Uterus (tissue), 4 donors: Measurements from ENCODE around the gene DPM3. TPM values are rescaled to one million over a fixed set of nuclear protein-coding genes. Genes with fewer than 3 reads are reported as not detected.

Experiments
- DNase-seq, 2 donors: peaks; one replicate each; pipeline ENCODE4 v3.0.0-alpha.2; 2019 to 2020
- H3K27ac ChIP-seq, 2 donors: fragments of 200-600 bp; sonication (generic); 1 replicate in 1 of 2; 2 replicates in 1 of 2; pipeline ENCODE4 v1.5.1; 2016 to 2018
- H3K27me3 ChIP-seq, 2 donors: fragments of 200-600 bp; sonication (generic); one replicate each; pipeline ENCODE4 v1.5.1; 2018 to 2019; ENCODE audit warnings: control low read depth in 1 of 2
- H3K36me3 ChIP-seq, 2 donors: fragments of 200-600 bp; sonication (generic); one replicate each; pipeline ENCODE4 v1.5.1; 2019; ENCODE audit warnings: control low read depth in 1 of 2
- H3K4me1 ChIP-seq, 2 donors: fragments of 200-600 bp; sonication (generic); one replicate each; pipeline ENCODE4 v1.5.1; 2018 to 2019; ENCODE audit warnings: control low read depth in 1 of 2
- H3K4me3 ChIP-seq, 2 donors: fragments of 200-600 bp; sonication (generic); 1 replicate in 1 of 2; 2 replicates in 1 of 2; pipeline ENCODE4 v1.5.1; 2018 to 2019; ENCODE audit warnings: mild to moderate bottlenecking in 1 of 2
- H3K9me3 ChIP-seq, 2 donors: fragments of 200-600 bp; sonication (generic); one replicate each; pipeline ENCODE4 v1.5.1; 2019; ENCODE audit warnings: control low read depth in 1 of 2
- POLR2A ChIP-seq, 2 donors: fragments of 450-650 bp; IDR thresholded peaks; one replicate each; pipeline ENCODE4 v1.6.1; 2016; ENCODE audit warnings: antibody characterized with exemption in 2 of 2, mild to moderate bottlenecking in 1 of 2, moderate library complexity in 1 of 2
- intact Hi-C: fragments of 100-400 bp; cut with DNase I; formaldehyde crosslinking; loops from one replicate; pipeline ENCODE4 v1.15.1; 2023; ENCODE audit warnings: low total_unique reads
- total RNA-seq, 4 donors: library from RNA; depleted of rRNA in 3 of 4; stranded (reverse); fragments of >200 nt in 3 of 4; gene quantifications; one replicate each; pipeline versions ENCODE4 v1.1.0 to v1.2.4, GENCODE V29; 2014 to 2023
- TF ChIP-seq, protein P1 (sequence below), 4 experiments: fragments of 200-600 bp in 2 of 4; fragments of 450-650 bp in 2 of 4; sonication (generic) in 2 of 4; IDR thresholded peaks; one replicate each; pipeline ENCODE4 v1.5.1; 2016 to 2019; ENCODE audit warnings: antibody characterized with exemption in 4 of 4, mild to moderate bottlenecking in 2 of 4, moderate library complexity in 1 of 4
- donor health status: DM: yes; HTN: yes; CAD: no.

Gene DPM3
- total RNA-seq, 4 donors from 2014 or later = 36.1 to 94.4 (median 85.4) TPM

DNA sequence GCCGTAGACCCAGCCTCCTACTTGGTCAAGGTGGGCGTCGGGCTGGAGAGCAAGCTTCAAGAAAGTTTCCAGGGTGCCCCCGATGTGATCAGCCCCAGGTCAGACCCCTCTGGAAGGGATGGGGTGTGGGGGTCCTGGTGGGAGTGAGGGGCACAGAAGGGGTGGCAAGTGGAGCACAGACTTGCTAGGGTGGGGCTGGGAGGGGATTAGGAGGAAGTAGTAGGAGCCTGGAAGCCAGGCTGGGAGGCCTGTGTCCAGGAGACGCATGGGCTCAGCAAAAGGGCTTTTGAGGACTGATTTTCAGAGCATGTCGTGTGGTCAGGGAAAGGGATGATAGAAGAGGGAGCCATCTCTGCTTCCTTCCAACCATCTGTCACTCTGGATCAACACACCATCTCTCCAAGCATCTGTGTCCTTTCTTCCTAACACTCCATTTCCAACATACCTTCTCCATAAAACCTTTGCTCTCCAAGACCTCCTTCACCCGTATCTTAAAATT is 41.8 kb upstream of the DPM3 start:
- Histone ChIP-seq H3K9me3 (no peaks in the 10 kb centered on the region), H3K27me3 (no peaks in the 10 kb centered on the region), H3K27ac (no peak overlapping the region), H3K4me1 (no peaks in the 10 kb centered on the region), H3K4me3 (no peak overlapping the region), H3K36me3 (no peaks in the 10 kb centered on the region)
- intact Hi-C loops = no loop called here
- TF ChIP-seq POLR2A (IDR thresholded peaks at IDR 0.05) = no peak
- TF ChIP-seq, protein P1, sequence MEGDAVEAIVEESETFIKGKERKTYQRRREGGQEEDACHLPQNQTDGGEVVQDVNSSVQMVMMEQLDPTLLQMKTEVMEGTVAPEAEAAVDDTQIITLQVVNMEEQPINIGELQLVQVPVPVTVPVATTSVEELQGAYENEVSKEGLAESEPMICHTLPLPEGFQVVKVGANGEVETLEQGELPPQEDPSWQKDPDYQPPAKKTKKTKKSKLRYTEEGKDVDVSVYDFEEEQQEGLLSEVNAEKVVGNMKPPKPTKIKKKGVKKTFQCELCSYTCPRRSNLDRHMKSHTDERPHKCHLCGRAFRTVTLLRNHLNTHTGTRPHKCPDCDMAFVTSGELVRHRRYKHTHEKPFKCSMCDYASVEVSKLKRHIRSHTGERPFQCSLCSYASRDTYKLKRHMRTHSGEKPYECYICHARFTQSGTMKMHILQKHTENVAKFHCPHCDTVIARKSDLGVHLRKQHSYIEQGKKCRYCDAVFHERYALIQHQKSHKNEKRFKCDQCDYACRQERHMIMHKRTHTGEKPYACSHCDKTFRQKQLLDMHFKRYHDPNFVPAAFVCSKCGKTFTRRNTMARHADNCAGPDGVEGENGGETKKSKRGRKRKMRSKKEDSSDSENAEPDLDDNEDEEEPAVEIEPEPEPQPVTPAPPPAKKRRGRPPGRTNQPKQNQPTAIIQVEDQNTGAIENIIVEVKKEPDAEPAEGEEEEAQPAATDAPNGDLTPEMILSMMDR (IDR thresholded peaks at IDR 0.05) = no peak
- peak; percentile 7 to 13 for DNase-seq

- peak; percentile 10 for DNase-seq
- no peak for TF ChIP-seq POLR2A (IDR thresholded peaks at IDR 0.05)
- TF ChIP-seq, protein P1 (IDR thresholded peaks at IDR 0.05) = no peak
These were observed 41.2 kb upstream of the DPM3 start for GRCh38 chr1:155181371-155182051.

GRCh38 chr1:155179112-155180031 is 39.0 kb upstream of the DPM3 start:
- no peak overlapping the region for H3K27ac ChIP-seq
- TF ChIP-seq, protein P1 (IDR thresholded peaks at IDR 0.05) = no peak
- no peak for TF ChIP-seq POLR2A (IDR thresholded peaks at IDR 0.05)
- DNase-seq = peak; percentile 14
- no peaks in the 10 kb centered on the region for H3K36me3 ChIP-seq
- no peaks in the 10 kb centered on the region for H3K27me3 ChIP-seq
- intact Hi-C loops = loop anchor here (5.0 kb wide), 1 partner anchor 48 kb away; no protein-coding TSS in a partner anchor
- no peak overlapping the region for H3K4me3 ChIP-seq
- H3K4me1 ChIP-seq = no peaks in the 10 kb centered on the region
- no peaks in the 10 kb centered on the region for H3K9me3 ChIP-seq

More at GRCh38 chr1:155181371-155182051, 41.2 kb upstream of the DPM3 start:
- no peak overlapping the region for H3K4me3 ChIP-seq
- no peaks in the 10 kb centered on the region for H3K36me3 ChIP-seq
- H3K27me3 ChIP-seq = no peaks in the 10 kb centered on the region
- no peak overlapping the region for H3K27ac ChIP-seq
- no peaks in the 10 kb centered on the region for H3K9me3 ChIP-seq
- H3K4me1 ChIP-seq = no peaks in the 10 kb centered on the region
- intact Hi-C loops = no loop called here

DNA sequence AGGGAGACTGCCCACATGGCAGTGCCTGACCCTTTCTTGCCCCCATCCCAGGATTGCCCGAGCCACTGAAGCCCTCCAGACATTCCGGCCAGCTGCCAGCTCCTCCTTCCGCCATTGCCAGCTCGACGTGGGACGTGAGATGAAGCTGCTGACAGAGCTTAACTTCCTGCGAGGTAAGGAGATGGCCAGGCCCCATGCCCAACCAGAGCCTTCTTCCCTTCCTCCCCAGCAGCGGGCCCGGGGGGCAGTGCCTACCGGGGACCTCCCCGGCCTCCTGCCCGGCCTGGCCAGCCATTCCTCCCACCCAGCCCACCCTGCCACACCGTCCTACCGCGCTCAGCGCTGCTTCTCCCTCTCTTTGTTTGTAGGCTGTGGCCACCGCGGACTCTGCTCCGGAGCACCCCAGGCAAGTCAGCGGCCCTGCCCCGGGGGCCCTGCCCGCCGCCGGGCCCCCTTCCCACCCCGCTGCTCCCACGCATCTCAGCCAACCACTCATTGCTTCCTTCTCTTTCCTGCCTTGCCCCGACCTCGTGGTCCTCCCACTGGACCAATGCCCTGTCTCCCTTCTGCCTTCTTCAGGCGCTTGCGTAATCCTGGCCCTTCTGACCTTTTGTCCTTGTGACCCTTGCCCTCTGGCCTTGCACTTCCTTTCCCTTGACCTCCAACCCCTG is 38.2 kb upstream of the DPM3 start:
- no peak overlapping the region for H3K4me3 ChIP-seq
- H3K27me3 ChIP-seq = no peaks in the 10 kb centered on the region
- H3K4me1 ChIP-seq = no peaks in the 10 kb centered on the region
- intact Hi-C loops = loop anchor here (5.0 kb wide), 1 partner anchor 49 kb away; no protein-coding TSS in a partner anchor
- no peaks in the 10 kb centered on the region for H3K9me3 ChIP-seq
- H3K27ac ChIP-seq = no peak overlapping the region
- peak in 1 of 2 donors; percentile 26 for DNase-seq
- TF ChIP-seq, protein P1 (IDR thresholded peaks at IDR 0.05) = no peak
- no peaks in the 10 kb centered on the region for H3K36me3 ChIP-seq
